ENCODE results near the gene TNFRSF8. TPM values are rescaled to one million over a fixed set of nuclear protein-coding genes. Genes with fewer than 3 reads are reported as not detected.

The TNFRSF8 gene
- polyA plus RNA-seq, 1 experiment = 0.22 TPM

- TF ChIP-seq, protein P1, sequence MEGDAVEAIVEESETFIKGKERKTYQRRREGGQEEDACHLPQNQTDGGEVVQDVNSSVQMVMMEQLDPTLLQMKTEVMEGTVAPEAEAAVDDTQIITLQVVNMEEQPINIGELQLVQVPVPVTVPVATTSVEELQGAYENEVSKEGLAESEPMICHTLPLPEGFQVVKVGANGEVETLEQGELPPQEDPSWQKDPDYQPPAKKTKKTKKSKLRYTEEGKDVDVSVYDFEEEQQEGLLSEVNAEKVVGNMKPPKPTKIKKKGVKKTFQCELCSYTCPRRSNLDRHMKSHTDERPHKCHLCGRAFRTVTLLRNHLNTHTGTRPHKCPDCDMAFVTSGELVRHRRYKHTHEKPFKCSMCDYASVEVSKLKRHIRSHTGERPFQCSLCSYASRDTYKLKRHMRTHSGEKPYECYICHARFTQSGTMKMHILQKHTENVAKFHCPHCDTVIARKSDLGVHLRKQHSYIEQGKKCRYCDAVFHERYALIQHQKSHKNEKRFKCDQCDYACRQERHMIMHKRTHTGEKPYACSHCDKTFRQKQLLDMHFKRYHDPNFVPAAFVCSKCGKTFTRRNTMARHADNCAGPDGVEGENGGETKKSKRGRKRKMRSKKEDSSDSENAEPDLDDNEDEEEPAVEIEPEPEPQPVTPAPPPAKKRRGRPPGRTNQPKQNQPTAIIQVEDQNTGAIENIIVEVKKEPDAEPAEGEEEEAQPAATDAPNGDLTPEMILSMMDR (IDR thresholded peaks at IDR 0.05; ENCODE audit: low read depth, low read length) = no peak
- H3K27ac ChIP-seq (ENCODE audit: low read depth, low read length) = no peak overlapping the region
- ChIA-PET CTCF (interaction anchor here (5.9 kb wide), 1 partner anchor 62 kb away, joined by 59 read pairs; no protein-coding TSS in a partner anchor), POLR2A (no interaction called here)
- no peaks in the 10 kb centered on the region for H3K27me3 ChIP-seq (ENCODE audit: control insufficient read depth, insufficient read depth, low read length)
- no peak overlapping the region for H3K4me3 ChIP-seq (ENCODE audit: low read depth, low read length)
- no peak for DNase-seq (ENCODE audit: low read depth, low spot score)
- H3K9me3 ChIP-seq (ENCODE audit: control insufficient read depth, insufficient read depth, low read length) = no peaks in the 10 kb centered on the region; the same call in 1 of the 2 replicates
These were observed 123.5 kb downstream of the TNFRSF8 start for GRCh38 chr1:12186679-12186985.

- DNase-seq (ENCODE audit: low read depth, low spot score) = no peak
- Histone ChIP-seq H3K27me3 (ENCODE audit: control insufficient read depth, insufficient read depth, low read length) (no peaks in the 10 kb centered on the region), H3K4me3 (ENCODE audit: low read depth, low read length) (no peak overlapping the region), H3K27ac (ENCODE audit: low read depth, low read length) (no peak overlapping the region), H3K9me3 (ENCODE audit: control insufficient read depth, insufficient read depth, low read length) (no peaks in the 10 kb centered on the region; the same call in 1 of the 2 replicates)
- ChIA-PET CTCF (interaction anchor here (1.1 to 1.6 kb wide), 2 partner anchors 10 to 64 kb away, joined by 3 to 9 read pairs; no protein-coding TSS in a partner anchor), POLR2A (no interaction called here)
- TF ChIP-seq, protein P1 (IDR thresholded peaks at IDR 0.05; ENCODE audit: low read depth, low read length) = no peak
These were observed 125.0 kb downstream of the TNFRSF8 start for GRCh38 chr1:12188115-12188514.

- Histone ChIP-seq H3K9me3 (ENCODE audit: control insufficient read depth, insufficient read depth, low read length) (no peaks in the 10 kb centered on the region; the same call in 1 of the 2 replicates), H3K4me3 (ENCODE audit: low read depth, low read length) (no peak overlapping the region), H3K27ac (ENCODE audit: low read depth, low read length) (no peak overlapping the region), H3K27me3 (ENCODE audit: control insufficient read depth, insufficient read depth, low read length) (no peaks in the 10 kb centered on the region)
- POLR2A ChIA-PET = no interaction called here
- TF ChIP-seq, protein P1 (IDR thresholded peaks at IDR 0.05; ENCODE audit: low read depth, low read length) = no peak
- DNase-seq (ENCODE audit: low read depth, low spot score) = no peak
- CTCF ChIA-PET = interaction anchor here (1.1 to 1.6 kb wide), 2 partner anchors 11 to 64 kb away, joined by 3 to 9 read pairs; no protein-coding TSS in a partner anchor
These were observed 125.7 kb downstream of the TNFRSF8 start for GRCh38 chr1:12188657-12189327.

DNA sequence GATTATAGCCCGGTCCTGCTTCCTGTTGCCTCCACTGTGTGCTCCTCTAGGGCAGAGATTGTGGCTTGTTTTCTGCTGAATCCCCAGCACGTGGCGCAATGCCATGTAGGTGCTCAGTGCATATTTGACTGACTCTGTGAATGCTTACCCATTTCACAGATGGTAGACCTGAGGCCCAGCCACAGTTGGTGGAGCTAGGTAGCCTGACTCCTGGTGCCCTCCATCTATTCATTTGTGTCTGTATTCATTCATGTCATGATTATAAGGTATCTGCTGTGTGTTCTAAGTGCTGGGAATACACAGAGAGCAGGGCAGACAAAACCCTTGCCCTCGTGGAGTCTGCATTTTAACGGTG is 126.2 kb downstream of the TNFRSF8 start:
- H3K27ac ChIP-seq (ENCODE audit: low read depth, low read length) = no peak overlapping the region
- ChIA-PET POLR2A (no interaction called here), CTCF (no interaction called here)
- no peaks in the 10 kb centered on the region; the same call in 1 of the 2 replicates for H3K9me3 ChIP-seq (ENCODE audit: control insufficient read depth, insufficient read depth, low read length)
- no peak overlapping the region for H3K4me3 ChIP-seq (ENCODE audit: low read depth, low read length)
- TF ChIP-seq, protein P1 (IDR thresholded peaks at IDR 0.05; ENCODE audit: low read depth, low read length) = no peak
- DNase-seq (ENCODE audit: low read depth, low spot score) = no peak
- no peaks in the 10 kb centered on the region for H3K27me3 ChIP-seq (ENCODE audit: control insufficient read depth, insufficient read depth, low read length)

- CTCF ChIA-PET = interaction anchor here (0.6 to 1.4 kb wide), 2 partner anchors 32 to 67 kb away, joined by 4 to 6 read pairs; no protein-coding TSS in a partner anchor
- POLR2A ChIA-PET = no interaction called here
- no peak overlapping the region for H3K4me3 ChIP-seq (ENCODE audit: low read depth, low read length)
- DNase-seq (ENCODE audit: low read depth, low spot score) = no peak
- H3K27me3 ChIP-seq (ENCODE audit: control insufficient read depth, insufficient read depth, low read length) = no peaks in the 10 kb centered on the region
- H3K9me3 ChIP-seq (ENCODE audit: control insufficient read depth, insufficient read depth, low read length) = no peaks in the 10 kb centered on the region
- TF ChIP-seq, protein P1 (IDR thresholded peaks at IDR 0.05; ENCODE audit: low read depth, low read length) = no peak
- no peak overlapping the region for H3K27ac ChIP-seq (ENCODE audit: low read depth, low read length)
These were observed 128.3 kb downstream of the TNFRSF8 start for GRCh38 chr1:12191242-12192032.
